IMR-90 (cell line): ENCODE measurements around the gene TBC1D16. TPM values are rescaled to one million over a fixed set of nuclear protein-coding genes. Genes with fewer than 3 reads are reported as not detected.

Experiments
- ATAC-seq: fragments of 200-7000 bp; cut with Tn5 transposase; 2 replicates; pipeline ENCODE4 v1.9.1; 2020; ENCODE audit warnings: low read depth, mild to moderate bottlenecking, moderate library complexity
- BruUV-seq: library from RNA; stranded (reverse); fragments of 400-500 nt; replicated peaks from 2 replicates; lab custom pipeline; 2021; lab: Mats Ljungman, UMichigan
- CTCF ChIA-PET: fragments of 300-600 bp; formaldehyde crosslinking; extraction: SDS; loops from one replicate; lab custom pipeline; 2021; ENCODE audit warnings: antibody characterized with exemption; lab: Yijun Ruan, JAX
- POLR2A ChIA-PET: fragments of 300-600 bp; sonication (Branson Sonifier 250); formaldehyde crosslinking; loops from one replicate; lab custom pipeline; 2022; ENCODE audit warnings: antibody characterized with exemption; ENCODE audit not compliant: unreplicated experiment; lab: Charles Lee
- DNase-seq: peaks from one replicate; pipeline ENCODE4 v3.0.0; 2013
- H2AFZ ChIP-seq: replicated peaks from 2 replicates; pipeline ENCODE3; 2013; ENCODE audit warnings: low read length, mild to moderate bottlenecking; ENCODE audit not compliant: poor library complexity
- H2AK5ac ChIP-seq: 2 replicates; pipeline ENCODE4 v1.6.1; 2013; ENCODE audit warnings: low read depth, low read length, inconsistent platforms
- H2AK9ac ChIP-seq: replicated peaks from 2 replicates; pipeline ENCODE3; 2013; ENCODE audit warnings: mild to moderate bottlenecking, low read depth, low read length, moderate library complexity; ENCODE audit not compliant: poor library complexity
- H2BK120ac ChIP-seq: 2 replicates; pipeline ENCODE4 v1.6.1; 2013; ENCODE audit warnings: low read depth, low read length, inconsistent platforms
- H2BK15ac ChIP-seq: 3 replicates; pipeline ENCODE4 v1.6.1; 2013; ENCODE audit warnings: low read depth, low read length, inconsistent platforms
- H2BK20ac ChIP-seq: 2 replicates; pipeline ENCODE4 v1.6.1; 2013; ENCODE audit warnings: low read depth, mild to moderate bottlenecking, inconsistent platforms, low read length, moderate library complexity
- H2BK5ac ChIP-seq: 2 replicates; pipeline ENCODE4 v1.6.1; 2013; ENCODE audit warnings: mild to moderate bottlenecking, low read depth, low read length, inconsistent platforms; ENCODE audit not compliant: poor library complexity, severe bottlenecking
- H3K14ac ChIP-seq: replicated peaks from 2 replicates; pipeline ENCODE4 v1.6.1; 2013; ENCODE audit warnings: low read depth, low read length, inconsistent platforms
- H3K18ac ChIP-seq: 2 replicates; pipeline ENCODE4 v1.6.1; 2013; ENCODE audit warnings: low read depth, low read length, control low read depth
- H3K23ac ChIP-seq: 2 replicates; pipeline ENCODE4 v1.6.1; 2013; ENCODE audit warnings: low read depth, low read length, inconsistent platforms
- H3K27ac ChIP-seq: 2 replicates; pipeline ENCODE4 v1.5.1; 2013; ENCODE audit warnings: mild to moderate bottlenecking, control low read depth, low read length; ENCODE audit not compliant: insufficient read depth
- H3K27me3 ChIP-seq: 2 replicates; pipeline ENCODE4 v1.6.1; 2013; ENCODE audit warnings: low read length; ENCODE audit not compliant: control insufficient read depth, insufficient read depth
- H3K36me3 ChIP-seq: 2 replicates; pipeline ENCODE4 v1.6.1; 2013; ENCODE audit warnings: low read length, mixed read lengths; ENCODE audit not compliant: control insufficient read depth, insufficient read depth
- H3K4ac ChIP-seq: 2 replicates; pipeline ENCODE4 v1.6.1; 2013; ENCODE audit warnings: low read depth, low read length, inconsistent platforms
- H3K4me1 ChIP-seq: 2 replicates; pipeline ENCODE4 v1.6.1; 2013; ENCODE audit warnings: low read length, mixed read lengths; ENCODE audit not compliant: control insufficient read depth, insufficient read depth
- H3K4me2 ChIP-seq: 2 replicates; pipeline ENCODE4 v1.6.1; 2013; ENCODE audit warnings: low read depth, mild to moderate bottlenecking, control low read depth, low read length, moderate library complexity
- H3K4me3 ChIP-seq: 2 replicates; pipeline ENCODE4 v1.5.1; 2013; ENCODE audit warnings: low read depth, mild to moderate bottlenecking, control low read depth, low read length, moderate library complexity; ENCODE audit not compliant: insufficient read depth
- H3K56ac ChIP-seq: 2 replicates; pipeline ENCODE4 v1.6.1; 2013; ENCODE audit warnings: low read length, inconsistent platforms; ENCODE audit not compliant: insufficient read depth; ENCODE audit errors: extremely low read depth
- H3K79me1 ChIP-seq, 2 experiments: 2 replicates each; pipeline ENCODE4 v1.6.1; 2013; ENCODE audit warnings: low read length in 2 of 2, inconsistent platforms in 1 of 2, low read depth in 1 of 2
- H3K9ac ChIP-seq: 2 replicates; pipeline ENCODE4 v1.6.1; 2013; ENCODE audit warnings: low read depth, low read length, control low read depth
- H3K9me1 ChIP-seq: 2 replicates; pipeline ENCODE4 v1.6.1; 2013; ENCODE audit warnings: low read length, inconsistent platforms; ENCODE audit not compliant: insufficient read depth
- H3K9me3 ChIP-seq: 2 replicates; pipeline ENCODE4 v1.6.1; 2013; ENCODE audit warnings: low read length; ENCODE audit not compliant: control insufficient read depth, insufficient read depth
- H4K20me1 ChIP-seq: 2 replicates; pipeline ENCODE4 v1.6.1; 2013; ENCODE audit warnings: low read length, inconsistent platforms; ENCODE audit not compliant: insufficient read depth
- H4K5ac ChIP-seq: 2 replicates; pipeline ENCODE4 v1.6.1; 2013; ENCODE audit warnings: mild to moderate bottlenecking, low read depth, low read length, control low read depth
- H4K8ac ChIP-seq, 2 experiments: 2 replicates each; pipeline ENCODE4 v1.6.1; 2013; ENCODE audit warnings: low read depth in 2 of 2, low read length in 2 of 2, control low read depth in 1 of 2, inconsistent platforms in 1 of 2
- H4K91ac ChIP-seq: 2 replicates; pipeline ENCODE4 v1.6.1; 2013; ENCODE audit warnings: low read depth, low read length, inconsistent platforms; ENCODE audit not compliant: insufficient read depth
- BHLHE40 ChIP-seq: fragments of 150-350 bp; IDR thresholded peaks from 2 replicates; pipeline ENCODE4 v1.6.1; 2016; ENCODE audit warnings: mild to moderate bottlenecking, low read depth, low read length
- CEBPB ChIP-seq: IDR thresholded peaks from 2 replicates; pipeline ENCODE4 v1.6.1; 2012; ENCODE audit warnings: low read depth, low read length, improper control_type of control experiment
- CHD1 ChIP-seq: IDR thresholded peaks from 2 replicates; pipeline ENCODE4 v1.6.1; 2012; ENCODE audit warnings: low read depth, low read length, improper control_type of control experiment
- FOS ChIP-seq: fragments of 150-350 bp; IDR thresholded peaks from 2 replicates; pipeline ENCODE4 v1.6.1; 2016; ENCODE audit warnings: low read depth, low read length
- MAFK ChIP-seq: IDR thresholded peaks from 2 replicates; pipeline ENCODE4 v1.6.1; 2012; ENCODE audit warnings: low read depth, low read length, improper control_type of control experiment
- MAZ ChIP-seq: IDR thresholded peaks from 2 replicates; pipeline ENCODE4 v1.6.1; 2012; ENCODE audit warnings: low read depth, mild to moderate bottlenecking, low read length, improper control_type of control experiment, moderate library complexity, borderline replicate concordance
- MXI1 ChIP-seq: IDR thresholded peaks from 2 replicates; pipeline ENCODE4 v1.6.1; 2012; ENCODE audit warnings: low read depth, mild to moderate bottlenecking, low read length, moderate library complexity, borderline replicate concordance
- NFE2L2 ChIP-seq: fragments of 150-350 bp; IDR thresholded peaks from 2 replicates; pipeline ENCODE4 v1.6.1; 2016; ENCODE audit warnings: low read depth, mild to moderate bottlenecking, low read length
- POLR2A ChIP-seq: IDR thresholded peaks from 2 replicates; pipeline ENCODE4 v1.6.1; 2012; ENCODE audit warnings: mild to moderate bottlenecking, low read depth, low read length
- RAD21 ChIP-seq: IDR thresholded peaks from 2 replicates; pipeline ENCODE4 v1.6.1; 2012; ENCODE audit warnings: low read length, improper control_type of control experiment
- RCOR1 ChIP-seq: IDR thresholded peaks from 2 replicates; pipeline ENCODE4 v1.6.1; 2012; ENCODE audit warnings: mild to moderate bottlenecking, low read length, improper control_type of control experiment; ENCODE audit not compliant: insufficient replicate concordance
- RFX5 ChIP-seq: IDR thresholded peaks from 2 replicates; pipeline ENCODE4 v1.8.0; 2012; ENCODE audit warnings: low read depth, mild to moderate bottlenecking, low read length, moderate library complexity
- SMC3 ChIP-seq: fragments of 150-350 bp; IDR thresholded peaks from 2 replicates; pipeline ENCODE4 v1.6.1; 2016; ENCODE audit warnings: low read depth, mild to moderate bottlenecking, antibody characterized with exemption, low read length, moderate library complexity
- WGBS, 2 experiments: methylation state at CpG; one replicate each; pipeline versions ENCODE4 v1.1.5 to v1.1.7; 2013; ENCODE audit warnings: missing lambda C conversion rate in 2 of 2; ENCODE audit not compliant: insufficient read length in 1 of 2; ENCODE audit errors: extremely low coverage in 2 of 2; 5-methylcytosine and 5-hydroxymethylcytosine counted together
- dilution Hi-C: fragments of 300-500 bp; cut with HindIII; formaldehyde crosslinking; loops from one replicate; pipeline ENCODE4 v1.14.3; 2018; ENCODE audit warnings: low sequenced_read_pairs; ENCODE audit not compliant: unreplicated experiment
- in situ Hi-C: fragments of 300-500 bp; cut with MboI; formaldehyde crosslinking; loops from 3 replicates; pipeline ENCODE4 v1.14.3; 2019; ENCODE audit warnings: low sequenced_read_pairs, inconsistent platforms, mixed read lengths
- intact Hi-C: fragments of 100-400 bp; cut with micrococcal nuclease; formaldehyde crosslinking; loops from 2 replicates; pipeline ENCODE4 v1.10.0; 2022
- polyA plus RNA-seq, 3 experiments: library from polyadenylated mRNA; depleted of rRNA; stranded (reverse); fragments of >200 nt; gene quantifications; 2 replicates each; pipeline ENCODE4 v1.2.3, GENCODE V29; 2012; ENCODE audit warnings: low replicate concordance in 1 of 3
- total RNA-seq: library from RNA; depleted of rRNA; stranded (reverse); fragments of >200 nt; gene quantifications from 2 replicates; pipeline ENCODE4 v1.2.3, GENCODE V29; 2012
- TF ChIP-seq, protein P1 (sequence below): fragments of 150-350 bp; IDR thresholded peaks from 2 replicates; pipeline ENCODE4 v1.6.1; 2016; ENCODE audit warnings: low read depth, mild to moderate bottlenecking, low read length, moderate library complexity, borderline replicate concordance
- TF ChIP-seq, protein P2 (sequence below): fragments of 150-350 bp; IDR thresholded peaks from 2 replicates; pipeline ENCODE4 v1.6.1; 2017; ENCODE audit warnings: mild to moderate bottlenecking, antibody characterized with exemption, low read length, low read depth
- TF ChIP-seq, protein P3 (sequence below): conservative IDR thresholded peaks from 2 replicates; pipeline ENCODE4 v1.5.1; 2012; ENCODE audit warnings: mild to moderate bottlenecking, low read depth, low read length, improper control_type of control experiment

The TBC1D16 gene
- total and polyA plus RNA-seq, 2 of the 4 experiments (the other 2 are of a cell fraction): 10.1 to 16.7 TPM

DNA sequence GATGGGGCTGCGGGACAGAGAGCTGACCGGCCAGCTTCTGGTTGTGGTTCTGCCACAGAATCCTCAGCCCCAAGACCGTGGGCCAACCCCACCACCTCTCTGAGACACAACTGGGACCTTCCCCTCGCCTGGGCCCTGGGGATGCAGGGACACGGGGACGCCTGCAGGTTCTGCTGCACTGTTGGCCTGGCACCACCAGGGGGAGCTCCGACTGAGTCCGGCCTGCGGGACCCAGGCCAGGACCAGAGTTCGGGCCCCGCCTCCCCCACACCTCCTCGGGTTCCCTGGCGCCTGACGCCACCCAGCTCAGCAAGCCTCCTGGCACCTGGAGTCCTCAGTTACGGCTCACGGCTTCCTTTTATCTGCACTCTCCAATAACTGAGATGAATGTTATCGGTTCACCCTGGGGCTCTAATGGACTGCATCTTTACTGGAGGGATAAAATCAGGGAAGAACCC, 27.3 kb downstream of the TBC1D16 start:
- Histone ChIP-seq H2BK15ac (no peak overlapping the region), H4K91ac (no peak overlapping the region), H3K4me3 (no peak overlapping the region), H2BK5ac (no peak overlapping the region), H4K5ac (no peak overlapping the region), H3K9me1 (no peaks in the 10 kb centered on the region), H2BK20ac (no peak overlapping the region), H2BK120ac (no peak overlapping the region), H3K14ac (no peak overlapping the region), H3K79me1 (peaks cover 0 to 19% of the 10 kb centered on the region in 2 experiments; a peak in 3 of 4 replicates), H3K4me1 (no peaks in the 10 kb centered on the region; the same call in 1 of the 2 replicates), H3K9me3 (no peaks in the 10 kb centered on the region), H3K56ac (no peak overlapping the region), H3K27ac (no peak overlapping the region), H2AFZ (peak overlapping the region; percentile 28), H3K36me3 (peaks cover 13% of the 10 kb centered on the region), H3K27me3 (no peaks in the 10 kb centered on the region), H3K23ac (no peak overlapping the region), H2AK9ac (peak overlapping the region; percentile 15), H4K20me1 (peaks cover 26% of the 10 kb centered on the region), H2AK5ac (no peak overlapping the region), H3K4ac (no peak overlapping the region), H3K9ac (no peak overlapping the region), H4K8ac (no peak overlapping the region), H3K4me2 (no peak overlapping the region), H3K18ac (no peak overlapping the region)
- DNase-seq (peak; percentile 48), ATAC-seq (peak; percentile 93)
- ChIA-PET POLR2A (interaction anchor here (0.6 kb wide), 1 partner anchor 1005 kb away, joined by 3 read pairs; no protein-coding TSS in a partner anchor), CTCF (interaction anchor here (1.0 to 1.2 kb wide), 5 partner anchors 10 to 164 kb away, joined by 3 to 4 read pairs (median 4); no protein-coding TSS in a partner anchor)
- in situ Hi-C loops: no loop called here
- dilution Hi-C loops: no loop called here
- intact Hi-C loops: loop anchor here (1.0 to 5.0 kb wide), 3 partner anchors 74 to 254 kb away; partner anchors contain the start of genes GAA and RNF213
- no peak for TF ChIP-seq CEBPB
- no peak for TF ChIP-seq NFE2L2
- TF ChIP-seq FOS: no peak
- TF ChIP-seq CHD1: no peak
- peak; percentile 69 for TF ChIP-seq RAD21
- TF ChIP-seq, protein P1, sequence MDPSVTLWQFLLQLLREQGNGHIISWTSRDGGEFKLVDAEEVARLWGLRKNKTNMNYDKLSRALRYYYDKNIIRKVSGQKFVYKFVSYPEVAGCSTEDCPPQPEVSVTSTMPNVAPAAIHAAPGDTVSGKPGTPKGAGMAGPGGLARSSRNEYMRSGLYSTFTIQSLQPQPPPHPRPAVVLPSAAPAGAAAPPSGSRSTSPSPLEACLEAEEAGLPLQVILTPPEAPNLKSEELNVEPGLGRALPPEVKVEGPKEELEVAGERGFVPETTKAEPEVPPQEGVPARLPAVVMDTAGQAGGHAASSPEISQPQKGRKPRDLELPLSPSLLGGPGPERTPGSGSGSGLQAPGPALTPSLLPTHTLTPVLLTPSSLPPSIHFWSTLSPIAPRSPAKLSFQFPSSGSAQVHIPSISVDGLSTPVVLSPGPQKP: no peak
- TF ChIP-seq POLR2A: no peak
- no peak for TF ChIP-seq RFX5
- TF ChIP-seq MXI1: no peak
- no peak for TF ChIP-seq MAZ
- TF ChIP-seq, protein P2, sequence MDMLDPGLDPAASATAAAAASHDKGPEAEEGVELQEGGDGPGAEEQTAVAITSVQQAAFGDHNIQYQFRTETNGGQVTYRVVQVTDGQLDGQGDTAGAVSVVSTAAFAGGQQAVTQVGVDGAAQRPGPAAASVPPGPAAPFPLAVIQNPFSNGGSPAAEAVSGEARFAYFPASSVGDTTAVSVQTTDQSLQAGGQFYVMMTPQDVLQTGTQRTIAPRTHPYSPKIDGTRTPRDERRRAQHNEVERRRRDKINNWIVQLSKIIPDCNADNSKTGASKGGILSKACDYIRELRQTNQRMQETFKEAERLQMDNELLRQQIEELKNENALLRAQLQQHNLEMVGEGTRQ: no peak
- TF ChIP-seq, protein P3, sequence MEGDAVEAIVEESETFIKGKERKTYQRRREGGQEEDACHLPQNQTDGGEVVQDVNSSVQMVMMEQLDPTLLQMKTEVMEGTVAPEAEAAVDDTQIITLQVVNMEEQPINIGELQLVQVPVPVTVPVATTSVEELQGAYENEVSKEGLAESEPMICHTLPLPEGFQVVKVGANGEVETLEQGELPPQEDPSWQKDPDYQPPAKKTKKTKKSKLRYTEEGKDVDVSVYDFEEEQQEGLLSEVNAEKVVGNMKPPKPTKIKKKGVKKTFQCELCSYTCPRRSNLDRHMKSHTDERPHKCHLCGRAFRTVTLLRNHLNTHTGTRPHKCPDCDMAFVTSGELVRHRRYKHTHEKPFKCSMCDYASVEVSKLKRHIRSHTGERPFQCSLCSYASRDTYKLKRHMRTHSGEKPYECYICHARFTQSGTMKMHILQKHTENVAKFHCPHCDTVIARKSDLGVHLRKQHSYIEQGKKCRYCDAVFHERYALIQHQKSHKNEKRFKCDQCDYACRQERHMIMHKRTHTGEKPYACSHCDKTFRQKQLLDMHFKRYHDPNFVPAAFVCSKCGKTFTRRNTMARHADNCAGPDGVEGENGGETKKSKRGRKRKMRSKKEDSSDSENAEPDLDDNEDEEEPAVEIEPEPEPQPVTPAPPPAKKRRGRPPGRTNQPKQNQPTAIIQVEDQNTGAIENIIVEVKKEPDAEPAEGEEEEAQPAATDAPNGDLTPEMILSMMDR: peak; percentile 85
- TF ChIP-seq BHLHE40: no peak
- TF ChIP-seq MAFK: no peak
- peak; percentile 84 for TF ChIP-seq SMC3
- TF ChIP-seq RCOR1: no peak
- BruUV-seq: no TSS peak
- WGBS, 2 experiments: no CpG with 5 or more reads among the region's 17 CpGs
